Activated B cell treated with CpG ODN at 0.5 μM for 24 hours (primary cell): Measurements from ENCODE around the gene TMEM217. TPM values are rescaled to one million over a fixed set of nuclear protein-coding genes. Genes with fewer than 3 reads are reported as not detected.

Experiments
- ATAC-seq: fragments of 200-7000 bp; cut with Tn5 transposase; one replicate; pipeline ENCODE4 v1.10.0; 2021; ENCODE audit warnings: low read depth, mild to moderate bottlenecking, moderate library complexity
- CTCF ChIA-PET: fragments of 350-600 bp; sonication (Branson Sonifier 250); formaldehyde crosslinking; loops from one replicate; lab custom pipeline; 2021; ENCODE audit warnings: antibody characterized with exemption; lab: Charles Lee
- POLR2A ChIA-PET: fragments of 350-600 bp; sonication (Branson Sonifier 250); formaldehyde crosslinking; loops from one replicate; lab custom pipeline; 2021; ENCODE audit warnings: antibody characterized with exemption; lab: Charles Lee
- DNase-seq: peaks from one replicate; pipeline ENCODE4 v3.0.0; 2022
- H3K27ac Mint-ChIP-seq: one replicate; pipeline ENCODE4 v1.8.0; 2020; ENCODE audit warnings: mixed read lengths
- H3K27me3 Mint-ChIP-seq: one replicate; pipeline ENCODE4 v1.8.0; 2021; ENCODE audit warnings: mixed read lengths
- H3K36me3 Mint-ChIP-seq: one replicate; pipeline ENCODE4 v1.8.0; 2021; ENCODE audit warnings: low read depth, mixed read lengths
- H3K4me1 Mint-ChIP-seq: one replicate; pipeline ENCODE4 v1.8.0; 2021; ENCODE audit warnings: mixed read lengths
- H3K4me3 Mint-ChIP-seq: one replicate; pipeline ENCODE4 v1.8.0; 2020; ENCODE audit warnings: mild to moderate bottlenecking, mixed read lengths
- H3K9me3 Mint-ChIP-seq: one replicate; pipeline ENCODE4 v1.8.0; 2020; ENCODE audit warnings: mixed read lengths
- intact Hi-C: fragments of 100-400 bp; cut with micrococcal nuclease; formaldehyde crosslinking; loops from one replicate; pipeline ENCODE4 v1.15.1; 2024
- total RNA-seq: library from RNA; stranded (reverse); gene quantifications from 2 replicates; pipeline ENCODE4 v1.2.3, GENCODE V29; 2022
- TF ChIP-seq, protein P1 (sequence below): fragments of 200-600 bp; IDR thresholded peaks from one replicate; pipeline ENCODE4 v1.8.0; 2022; ENCODE audit warnings: antibody characterized with exemption, mild to moderate bottlenecking

The TMEM217 gene
- total RNA-seq, 1 donor from 2014 or later: 1.0 TPM

DNA sequence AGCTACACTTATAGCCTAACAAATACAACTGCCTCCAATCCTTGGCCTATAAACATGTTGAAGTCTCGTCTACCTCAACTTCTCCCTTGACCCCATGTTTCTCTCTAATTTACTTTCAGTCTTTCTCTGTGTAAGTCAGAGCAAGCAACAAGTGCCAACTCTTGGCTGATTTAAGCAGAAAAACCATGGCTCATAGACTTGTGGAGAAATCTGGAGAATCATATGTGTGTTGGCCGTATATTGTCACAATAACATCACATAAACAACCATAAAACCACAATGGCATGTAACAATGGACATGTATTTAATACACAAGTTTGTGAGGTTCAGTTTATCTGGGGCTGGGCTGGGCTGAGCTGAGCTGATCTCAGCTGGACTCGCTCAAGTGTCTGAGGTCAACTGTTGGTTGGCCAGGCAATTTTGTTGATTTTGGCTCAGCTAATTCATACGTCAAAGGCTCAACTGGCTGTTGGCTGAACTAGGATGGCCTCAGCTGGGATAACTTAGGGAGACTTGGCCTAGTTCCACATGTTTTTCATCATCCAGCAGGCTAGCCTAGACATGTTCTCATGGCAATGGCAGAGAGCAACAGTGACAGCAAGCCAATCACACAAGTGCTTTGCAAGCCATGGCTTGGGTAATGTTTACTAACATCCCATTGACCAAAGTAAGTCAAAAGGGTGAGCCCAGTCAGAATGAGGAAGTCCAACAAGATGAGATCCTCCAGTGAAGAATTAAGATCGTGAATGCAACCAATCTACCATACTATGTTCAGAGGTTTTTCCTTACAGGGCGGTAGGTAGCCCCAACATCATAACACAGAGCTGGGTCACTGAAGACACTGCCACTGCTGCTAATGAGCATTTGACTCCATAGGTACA lies 13.3 kb downstream of the TMEM217 start:
- TF ChIP-seq, protein P1, sequence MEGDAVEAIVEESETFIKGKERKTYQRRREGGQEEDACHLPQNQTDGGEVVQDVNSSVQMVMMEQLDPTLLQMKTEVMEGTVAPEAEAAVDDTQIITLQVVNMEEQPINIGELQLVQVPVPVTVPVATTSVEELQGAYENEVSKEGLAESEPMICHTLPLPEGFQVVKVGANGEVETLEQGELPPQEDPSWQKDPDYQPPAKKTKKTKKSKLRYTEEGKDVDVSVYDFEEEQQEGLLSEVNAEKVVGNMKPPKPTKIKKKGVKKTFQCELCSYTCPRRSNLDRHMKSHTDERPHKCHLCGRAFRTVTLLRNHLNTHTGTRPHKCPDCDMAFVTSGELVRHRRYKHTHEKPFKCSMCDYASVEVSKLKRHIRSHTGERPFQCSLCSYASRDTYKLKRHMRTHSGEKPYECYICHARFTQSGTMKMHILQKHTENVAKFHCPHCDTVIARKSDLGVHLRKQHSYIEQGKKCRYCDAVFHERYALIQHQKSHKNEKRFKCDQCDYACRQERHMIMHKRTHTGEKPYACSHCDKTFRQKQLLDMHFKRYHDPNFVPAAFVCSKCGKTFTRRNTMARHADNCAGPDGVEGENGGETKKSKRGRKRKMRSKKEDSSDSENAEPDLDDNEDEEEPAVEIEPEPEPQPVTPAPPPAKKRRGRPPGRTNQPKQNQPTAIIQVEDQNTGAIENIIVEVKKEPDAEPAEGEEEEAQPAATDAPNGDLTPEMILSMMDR: no peak
- Mint-ChIP-seq H3K4me3 (no peak overlapping the region), H3K9me3 (no peaks in the 10 kb centered on the region), H3K27ac (no peak overlapping the region), H3K4me1 (peaks cover 8% of the 10 kb centered on the region), H3K36me3 (no peaks in the 10 kb centered on the region), H3K27me3 (peaks cover 2% of the 10 kb centered on the region)
- ChIA-PET POLR2A (no interaction called here), CTCF (no interaction called here)
- ATAC-seq: no peak
- no peak for DNase-seq
- intact Hi-C loops: no loop called here

DNA sequence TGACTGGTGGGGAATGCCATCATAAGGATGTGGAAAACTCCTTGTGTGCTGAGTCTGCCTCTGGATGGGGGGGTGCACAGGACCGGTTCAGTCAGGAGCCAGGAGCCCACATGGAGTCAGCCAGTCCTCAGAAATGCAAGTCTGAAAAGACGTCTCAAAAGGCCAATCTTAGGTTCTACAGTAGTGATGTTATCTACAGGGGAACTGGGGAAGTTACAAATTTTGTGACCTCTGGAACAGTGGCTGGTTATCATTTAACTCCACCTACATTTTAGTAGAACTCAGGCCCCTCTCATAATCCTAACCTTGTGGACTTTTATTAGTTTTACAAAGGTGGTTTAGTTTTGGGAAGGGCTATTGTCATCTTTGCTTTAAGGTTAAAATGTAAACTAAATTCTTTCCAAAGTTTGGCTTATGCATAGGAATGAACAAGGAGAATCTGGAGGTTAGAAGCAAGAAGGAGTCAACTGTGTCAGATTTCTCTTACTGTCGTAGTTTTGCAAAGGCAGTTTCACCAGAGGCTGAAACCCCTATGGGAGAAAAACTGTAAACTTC lies 14.1 kb downstream of the TMEM217 start:
- Mint-ChIP-seq H3K9me3 (no peaks in the 10 kb centered on the region), H3K4me1 (peaks cover 11% of the 10 kb centered on the region), H3K27ac (no peak overlapping the region), H3K36me3 (no peaks in the 10 kb centered on the region), H3K4me3 (no peak overlapping the region), H3K27me3 (peaks cover 2% of the 10 kb centered on the region)
- no peak for DNase-seq
- CTCF ChIA-PET: no interaction called here
- TF ChIP-seq, protein P1: no peak
- POLR2A ChIA-PET: no interaction called here
- intact Hi-C loops: no loop called here
- ATAC-seq: no peak

DNA sequence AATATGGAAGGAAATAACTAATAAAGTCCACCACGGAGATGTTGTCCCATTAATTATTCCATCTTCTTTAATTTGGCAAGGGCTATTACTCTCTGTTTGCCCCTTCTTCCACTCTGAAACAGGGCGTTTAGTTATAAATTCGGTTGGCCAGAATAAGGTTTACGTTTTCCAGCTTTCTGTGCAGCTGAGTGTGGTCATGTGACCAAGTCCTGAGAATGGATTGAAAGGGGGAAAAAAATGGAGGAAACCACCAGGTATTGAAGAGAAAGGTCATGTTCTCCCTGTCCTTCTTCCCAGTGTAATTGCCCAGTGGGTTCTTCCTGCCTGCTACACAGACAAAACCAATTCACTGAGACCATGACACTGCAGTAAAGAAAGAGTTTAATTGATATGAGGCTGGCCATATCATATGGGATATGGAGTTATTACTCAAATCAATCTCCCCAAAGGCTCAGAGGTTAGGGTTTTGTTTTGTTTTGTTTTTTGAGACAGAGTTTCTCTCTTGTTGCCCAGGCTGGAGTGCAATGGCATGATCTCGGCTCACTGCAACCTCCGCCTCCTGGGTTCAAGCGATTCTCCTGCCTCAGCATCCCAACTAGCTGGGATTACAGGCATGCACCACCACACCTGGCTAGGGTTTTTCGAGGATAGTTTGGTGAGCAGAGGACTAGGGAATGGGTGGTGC lies 14.7 kb downstream of the TMEM217 start:
- ATAC-seq (no peak), DNase-seq (no peak)
- H3K9me3 Mint-ChIP-seq: no peaks in the 10 kb centered on the region
- H3K4me3 Mint-ChIP-seq: no peak overlapping the region
- CTCF ChIA-PET: no interaction called here
- TF ChIP-seq, protein P1: no peak
- peaks cover 2% of the 10 kb centered on the region for H3K27me3 Mint-ChIP-seq
- POLR2A ChIA-PET: no interaction called here
- intact Hi-C loops: no loop called here
- H3K36me3 Mint-ChIP-seq: no peaks in the 10 kb centered on the region
- H3K27ac Mint-ChIP-seq: no peak overlapping the region
- peaks cover 11% of the 10 kb centered on the region for H3K4me1 Mint-ChIP-seq

DNA sequence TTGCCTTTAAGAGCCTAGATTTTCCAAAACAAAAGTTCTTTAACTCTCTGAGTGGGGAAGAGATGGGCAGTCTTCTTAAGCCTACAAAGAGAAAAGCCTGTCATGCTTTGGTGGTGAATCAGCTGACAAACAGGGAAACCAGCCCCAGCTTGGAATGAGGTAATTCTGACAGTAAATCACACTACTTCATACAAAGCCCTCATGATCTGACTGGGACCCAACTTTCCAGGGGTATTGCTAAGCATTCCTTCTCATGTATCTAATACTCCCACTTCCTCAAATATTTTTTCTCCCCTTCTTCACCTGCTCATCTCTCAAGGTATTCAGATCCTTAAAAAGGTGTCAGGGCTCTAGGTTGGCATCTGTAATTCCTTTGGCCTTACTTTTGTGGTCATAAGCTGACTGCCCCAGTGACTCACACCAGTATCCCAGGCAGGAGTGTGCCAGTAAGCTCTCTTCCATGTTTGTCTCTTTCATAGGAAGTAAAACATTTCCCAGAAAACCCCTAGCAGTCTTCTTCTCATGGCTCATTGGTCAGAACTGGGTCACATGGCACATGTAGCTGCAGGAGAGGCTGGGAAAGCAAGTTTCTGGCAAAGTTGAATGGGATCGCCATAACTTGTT lies 15.4 kb downstream of the TMEM217 start:
- DNase-seq (no peak), ATAC-seq (no peak)
- intact Hi-C loops: no loop called here
- ChIA-PET CTCF (no interaction called here), POLR2A (no interaction called here)
- Mint-ChIP-seq H3K9me3 (no peaks in the 10 kb centered on the region), H3K4me1 (peaks cover 11% of the 10 kb centered on the region), H3K36me3 (no peaks in the 10 kb centered on the region), H3K27ac (no peak overlapping the region), H3K4me3 (no peak overlapping the region), H3K27me3 (peaks cover 2% of the 10 kb centered on the region)
- TF ChIP-seq, protein P1: no peak
